SK-N-SH (cell line): ENCODE results near the gene FOXI1. TPM values are rescaled to one million over a fixed set of nuclear protein-coding genes. Genes with fewer than 3 reads are reported as not detected.

Experiments used
- CTCF ChIA-PET: fragments of 300-600, 350-600 bp; formaldehyde crosslinking; extraction: SDS; loops from one replicate; lab custom pipeline; 2021; lab: Yijun Ruan, JAX
- POLR2A ChIA-PET: fragments of 350-600 bp; sonication (Branson Sonifier 250); formaldehyde crosslinking; extraction: SDS; loops from one replicate; lab custom pipeline; 2020; ENCODE audit warnings: antibody characterized with exemption, inconsistent platforms; lab: Yijun Ruan, JAX
- DNase-seq: peaks from one replicate; pipeline ENCODE4 v3.0.0; 2012
- H2AFZ ChIP-seq: fragments of 200-600 bp; sonication (generic); 2 replicates; pipeline ENCODE4 v1.8.1; 2016; ENCODE audit warnings: antibody characterized with exemption, mild to moderate bottlenecking, low read depth
- H3F3A ChIP-seq: fragments of 200-600 bp; sonication (generic); replicated peaks from 2 replicates; pipeline ENCODE3; 2016; ENCODE audit warnings: antibody characterized with exemption, mild to moderate bottlenecking; ENCODE audit not compliant: insufficient read depth
- H3K27ac ChIP-seq, 2 experiments: fragments of 200-500 bp in 1 of 2; fragments of 200-600 bp in 1 of 2; sonication (Bioruptor generic) in 1 of 2; sonication (generic), shearing (Covaris generic) in 1 of 2; 2 replicates each; pipeline versions ENCODE4 v1.5.1 to v1.6.1; 2014 to 2016; ENCODE audit warnings: low read depth in 2 of 2, inconsistent platforms in 1 of 2, low read length in 1 of 2, mild to moderate bottlenecking in 1 of 2, mixed read lengths in 1 of 2
- H3K27me3 ChIP-seq: fragments of 200-600 bp; sonication (generic), shearing (Covaris generic); 2 replicates; pipeline ENCODE4 v1.6.1; 2016; ENCODE audit warnings: mixed run types; ENCODE audit not compliant: insufficient read depth
- H3K36me3 ChIP-seq, 2 experiments: fragments of 200-500 bp in 1 of 2; fragments of 200-600 bp in 1 of 2; sonication (Bioruptor generic) in 1 of 2; sonication (generic) in 1 of 2; replicated peaks in 1 of 2; 2 replicates each; pipeline versions ENCODE3 to v1.5.1; 2014 to 2016; ENCODE audit warnings: low read length in 1 of 2, mild to moderate bottlenecking in 1 of 2; ENCODE audit not compliant: insufficient read depth in 2 of 2, control insufficient read depth in 1 of 2
- H3K4me1 ChIP-seq, 2 experiments: fragments of 200-500 bp in 1 of 2; fragments of 200-600 bp in 1 of 2; sonication (Bioruptor generic) in 1 of 2; sonication (generic), shearing (Covaris generic) in 1 of 2; 2 replicates each; pipeline versions ENCODE4 v1.5.1 to v1.6.1; 2014 to 2016; ENCODE audit warnings: low read depth in 1 of 2, low read length in 1 of 2, mixed run types in 1 of 2; ENCODE audit not compliant: insufficient read depth in 2 of 2, control insufficient read depth in 1 of 2
- H3K4me2 ChIP-seq: fragments of 200-600 bp; sonication (generic), shearing (Covaris generic); 2 replicates; pipeline ENCODE4 v1.6.1; 2017; ENCODE audit warnings: mixed run types
- H3K4me3 ChIP-seq, 2 experiments: fragments of 200-500 bp in 1 of 2; fragments of 200-600 bp in 1 of 2; sonication (Bioruptor generic) in 1 of 2; sonication (generic), shearing (Covaris generic) in 1 of 2; 2 replicates each; pipeline versions ENCODE4 v1.5.1 to v1.8.1; 2014 to 2016; ENCODE audit warnings: low read depth in 2 of 2, inconsistent platforms in 1 of 2, low read length in 1 of 2, mild to moderate bottlenecking in 1 of 2, mixed read lengths in 1 of 2, moderate library complexity in 1 of 2
- H3K79me2 ChIP-seq: fragments of 200-600 bp; sonication (generic); 2 replicates; pipeline ENCODE4 v1.8.1; 2017; ENCODE audit warnings: mild to moderate bottlenecking; ENCODE audit not compliant: insufficient read depth
- H3K9ac ChIP-seq: fragments of 200-600 bp; sonication (generic); 2 replicates; pipeline ENCODE4 v1.6.1; 2017; ENCODE audit warnings: mixed run types
- H3K9me2 ChIP-seq: fragments of 200-600 bp; sonication (generic); 2 replicates; pipeline ENCODE4 v1.6.1; 2017; ENCODE audit warnings: mixed run types
- H3K9me3 ChIP-seq: fragments of 200-600 bp; sonication (generic); 2 replicates; pipeline ENCODE4 v1.6.1; 2017; ENCODE audit warnings: mixed run types, mild to moderate bottlenecking, moderate library complexity
- H4K20me1 ChIP-seq: fragments of 200-600 bp; sonication (generic); 2 replicates; pipeline ENCODE4 v1.6.1; 2017; ENCODE audit warnings: mild to moderate bottlenecking, mixed run types; ENCODE audit not compliant: insufficient read depth
- EP300 ChIP-seq, 2 experiments: IDR thresholded peaks; 2 replicates each; pipeline versions ENCODE4 v1.4.0 to v1.6.1; 2012; ENCODE audit warnings: borderline replicate concordance in 1 of 2, low read depth in 1 of 2, low read length in 1 of 2
- FOSL2 ChIP-seq: IDR thresholded peaks from 2 replicates; pipeline ENCODE4 v1.4.0; 2012; ENCODE audit warnings: low read depth, mild to moderate bottlenecking, moderate library complexity, borderline replicate concordance
- GATA2 ChIP-seq: sonication (generic); formaldehyde crosslinking; IDR thresholded peaks from 2 replicates; pipeline ENCODE4 v1.5.0; 2020; ENCODE audit warnings: mild to moderate bottlenecking, missing genetic modification reagents
- MAX ChIP-seq: IDR thresholded peaks from 2 replicates; pipeline ENCODE4 v1.4.0; 2012; ENCODE audit warnings: low read depth
- MEF2A ChIP-seq: IDR thresholded peaks from 2 replicates; pipeline ENCODE4 v1.4.0; 2012; ENCODE audit warnings: low read depth, borderline replicate concordance
- MXI1 ChIP-seq: IDR thresholded peaks from 2 replicates; pipeline ENCODE4 v1.6.1; 2012; ENCODE audit warnings: mild to moderate bottlenecking, low read depth, low read length, improper control_type of control experiment
- PBX3 ChIP-seq: IDR thresholded peaks from 2 replicates; pipeline ENCODE4; 2012
- POLR2AphosphoS5 ChIP-seq: IDR thresholded peaks from 2 replicates; pipeline ENCODE4 v1.6.1; 2012; ENCODE audit warnings: low read depth, low read length
- RFX5 ChIP-seq: IDR thresholded peaks from 2 replicates; pipeline ENCODE4 v1.6.1; 2012; ENCODE audit warnings: mild to moderate bottlenecking, improper control_type of control experiment, low read length
- RXRA ChIP-seq: IDR thresholded peaks from 2 replicates; pipeline ENCODE4 v1.4.0; 2012; ENCODE audit warnings: low read depth, mild to moderate bottlenecking, borderline replicate concordance
- SIN3A ChIP-seq: IDR thresholded peaks from 2 replicates; pipeline ENCODE4 v1.6.1; 2012; ENCODE audit warnings: low read depth, mild to moderate bottlenecking, low read length, moderate library complexity, borderline replicate concordance
- SMC3 ChIP-seq: IDR thresholded peaks from 2 replicates; pipeline ENCODE4 v1.6.1; 2012; ENCODE audit warnings: low read depth, low read length, improper control_type of control experiment
- TAF1 ChIP-seq: IDR thresholded peaks from 2 replicates; pipeline ENCODE4 v1.6.1; 2012; ENCODE audit warnings: low read depth, mild to moderate bottlenecking, low read length, moderate library complexity, borderline replicate concordance
- TCF12 ChIP-seq: IDR thresholded peaks from 2 replicates; pipeline ENCODE4 v1.4.0; 2012
- USF1 ChIP-seq: IDR thresholded peaks from 2 replicates; pipeline ENCODE4 v1.4.0; 2012; ENCODE audit warnings: low read depth, borderline replicate concordance
- USF2 ChIP-seq: fragments of 150-350 bp; IDR thresholded peaks from 2 replicates; pipeline ENCODE4 v1.6.1; 2017; ENCODE audit warnings: antibody characterized with exemption, low read length, low read depth, borderline replicate concordance
- ZBTB33 ChIP-seq: IDR thresholded peaks from 2 replicates; pipeline ENCODE4 v1.4.0; 2012; ENCODE audit warnings: low read depth, borderline replicate concordance
- WGBS: methylation state at CpG from one replicate; pipeline ENCODE4 v1.1.6; 2017; ENCODE audit warnings: low lambda C conversion rate; 5-methylcytosine and 5-hydroxymethylcytosine counted together
- polyA plus RNA-seq, 3 experiments: library from polyadenylated mRNA; depleted of rRNA; stranded (reverse); fragments of >200 nt; gene quantifications; 2 replicates each; pipeline ENCODE4 v1.2.3, GENCODE V29; 2012

Gene FOXI1
- not detected in 2 replicates for polyA plus RNA-seq (2012; rRNA removed)
- polyA plus RNA-seq (2012; cell fraction: cytosol; rRNA removed): not detected in 2 replicates
- not detected in 2 replicates for polyA plus RNA-seq (2012; cell fraction: nucleus; rRNA removed)

- H3K4me1 ChIP-seq: no peaks in the 10 kb centered on the region; a peak in 1 of 4 replicates
- CTCF ChIA-PET: interaction anchor here (9.7 kb wide), 1 partner anchor 76 kb away, joined by 201 read pairs; no protein-coding TSS in a partner anchor
- H3K4me2 ChIP-seq: no peak within 1 kb of the TSS
- H3F3A ChIP-seq: no peaks in the 10 kb centered on the region
- TF ChIP-seq ZBTB33 (no peak), MXI1 (no peak), SIN3A (no peak), RFX5 (no peak), USF1 (no peak), MEF2A (no peak)
- TF ChIP-seq, all 33 proteins: peak for 0
- H3K4me3 ChIP-seq: no peak within 1 kb of the TSS
- POLR2A ChIA-PET: no interaction called here
- H3K36me3 ChIP-seq: no peaks in the 10 kb centered on the region
- H4K20me1 ChIP-seq: no peaks in the 10 kb centered on the region
- no peaks in the 10 kb centered on the region for H3K79me2 ChIP-seq
- no peak within 1 kb of the TSS for H3K9ac ChIP-seq
- no peaks in the 10 kb centered on the region; the same call in 1 of the 2 replicates for H3K27me3 ChIP-seq
- H3K9me2 ChIP-seq: no peaks in the 10 kb centered on the region
- H3K27ac ChIP-seq: no peak within 1 kb of the TSS
- 88% methylated on average over 31 of the region's 53 CpGs for WGBS
- no peaks in the 10 kb centered on the region for H3K9me3 ChIP-seq
- DNase-seq: peak; percentile 44
- no peak within 1 kb of the TSS for H2AFZ ChIP-seq
Measured at GRCh38 chr5:170105642-170106611, at the start of gene FOXI1. Gene FOXI1, plus strand, starts transcription at chr5:170105897. Its CDS starts 61 bp downstream, at chr5:170105958.

GRCh38 chr5:170056561-170057267, 49.0 kb upstream of the FOXI1 start:
- Histone ChIP-seq H3K36me3 (no peaks in the 10 kb centered on the region), H3K9me2 (no peaks in the 10 kb centered on the region), H2AFZ (no peak overlapping the region), H3K9ac (no peak overlapping the region), H3K27me3 (no peaks in the 10 kb centered on the region), H4K20me1 (no peaks in the 10 kb centered on the region), H3K27ac (no peak overlapping the region), H3K4me2 (no peak overlapping the region), H3K9me3 (no peaks in the 10 kb centered on the region), H3K4me1 (peaks cover 0 to 6% of the 10 kb centered on the region in 2 experiments; a peak in 1 of 4 replicates), H3F3A (no peaks in the 10 kb centered on the region), H3K79me2 (no peaks in the 10 kb centered on the region), H3K4me3 (no peak overlapping the region)
- POLR2A ChIA-PET: no interaction called here
- 78% methylated on average over 11 of the region's 11 CpGs for WGBS
- TF ChIP-seq PBX3: no peak
- no peak for TF ChIP-seq USF2
- no peak for TF ChIP-seq TCF12
- TF ChIP-seq FOSL2: no peak
- TF ChIP-seq POLR2AphosphoS5: no peak
- TF ChIP-seq SMC3: no peak
- TF ChIP-seq MXI1: no peak
- TF ChIP-seq GATA2 (CRISPR knock-in tag): no peak
- TF ChIP-seq MAX: no peak
- TF ChIP-seq EP300 (IDR thresholded peaks at IDR 0.05; ENCODE audit: borderline replicate concordance in 1 of 2, low read depth in 1 of 2, low read length in 1 of 2): no peak
- TF ChIP-seq TAF1: no peak
- no peak for TF ChIP-seq RXRA
- DNase-seq: no peak
- CTCF ChIA-PET: interaction anchor here (0.8 to 3.7 kb wide), 4 partner anchors 14 to 355 kb away, joined by 3 to 13 read pairs (median 7); partner anchors contain the start of gene INSYN2B
